Effector memory CD4-positive, alpha-beta T cell (primary cell): ENCODE measurements around the gene NLRP13.

ENCODE experiments used
- DNase-seq, 3 donors: peaks; one replicate each; pipeline ENCODE4 v3.0.0-alpha.2; 2020
- H3K27ac ChIP-seq: 2 replicates; pipeline ENCODE4 v1.7.0; 2013; ENCODE audit warnings: mild to moderate bottlenecking, low read length, moderate library complexity; ENCODE audit not compliant: insufficient read depth, poor library complexity, severe bottlenecking
- H3K27me3 ChIP-seq: replicated peaks from 2 replicates; pipeline ENCODE4 v1.7.0; 2013; ENCODE audit warnings: mild to moderate bottlenecking, low read length; ENCODE audit not compliant: insufficient read depth, control insufficient read depth, poor library complexity, severe bottlenecking
- H3K36me3 ChIP-seq: 2 replicates; pipeline ENCODE4 v1.7.0; 2013; ENCODE audit warnings: mild to moderate bottlenecking, low read length, moderate library complexity; ENCODE audit not compliant: control insufficient read depth, insufficient read depth
- H3K4me1 ChIP-seq: 2 replicates; pipeline ENCODE4 v1.7.0; 2013; ENCODE audit warnings: low read length, mild to moderate bottlenecking; ENCODE audit not compliant: control insufficient read depth, insufficient read depth, poor library complexity, severe bottlenecking
- H3K4me3 ChIP-seq: 2 replicates; pipeline ENCODE4 v1.7.0; 2013; ENCODE audit warnings: low read length, low read depth, mild to moderate bottlenecking; ENCODE audit not compliant: insufficient read depth, poor library complexity, severe bottlenecking
- H3K9me3 ChIP-seq: 2 replicates; pipeline ENCODE4 v1.7.0; 2013; ENCODE audit warnings: mild to moderate bottlenecking, low read length, moderate library complexity; ENCODE audit not compliant: control insufficient read depth

The NLRP13 gene

GRCh38 chr19:55907746-55908145 is 24.4 kb downstream of the NLRP13 start:
- H3K4me1 ChIP-seq: no peaks in the 10 kb centered on the region
- no peak overlapping the region for H3K4me3 ChIP-seq
- no peaks in the 10 kb centered on the region for H3K9me3 ChIP-seq
- no peak for DNase-seq
- H3K27ac ChIP-seq: no peak overlapping the region
- H3K36me3 ChIP-seq: no peaks in the 10 kb centered on the region
- no peaks in the 10 kb centered on the region for H3K27me3 ChIP-seq

- Histone ChIP-seq H3K27me3 (no peaks in the 10 kb centered on the region), H3K4me1 (no peaks in the 10 kb centered on the region), H3K9me3 (no peaks in the 10 kb centered on the region), H3K27ac (no peak overlapping the region), H3K4me3 (no peak overlapping the region), H3K36me3 (no peaks in the 10 kb centered on the region)
- DNase-seq: no peak
Observed at GRCh38 chr19:55907286-55907685, 24.9 kb downstream of the NLRP13 start.

- no peaks in the 10 kb centered on the region for H3K27me3 ChIP-seq
- H3K27ac ChIP-seq: no peak overlapping the region
- H3K4me3 ChIP-seq: no peak overlapping the region
- H3K9me3 ChIP-seq: no peaks in the 10 kb centered on the region
- H3K36me3 ChIP-seq: no peaks in the 10 kb centered on the region
- no peak for DNase-seq
- no peaks in the 10 kb centered on the region for H3K4me1 ChIP-seq
Observed at GRCh38 chr19:55902080-55902751, 29.9 kb downstream of the NLRP13 start.

- H3K9me3 ChIP-seq: no peaks in the 10 kb centered on the region
- no peaks in the 10 kb centered on the region for H3K4me1 ChIP-seq
- DNase-seq: no peak
Observed at GRCh38 chr19:55901369-55902079, 30.6 kb downstream of the NLRP13 start.

GRCh38 chr19:55898911-55899310 is 33.2 kb downstream of the NLRP13 start:
- no peaks in the 10 kb centered on the region for H3K36me3 ChIP-seq
- H3K4me3 ChIP-seq: no peak overlapping the region
- no peak for DNase-seq
- no peaks in the 10 kb centered on the region for H3K9me3 ChIP-seq
- no peaks in the 10 kb centered on the region for H3K4me1 ChIP-seq
- no peak overlapping the region for H3K27ac ChIP-seq
- no peaks in the 10 kb centered on the region for H3K27me3 ChIP-seq

More at GRCh38 chr19:55901369-55902079, 30.6 kb downstream of the NLRP13 start:
- no peaks in the 10 kb centered on the region for H3K36me3 ChIP-seq
- no peak overlapping the region for H3K4me3 ChIP-seq
- H3K27me3 ChIP-seq: no peaks in the 10 kb centered on the region
- H3K27ac ChIP-seq: no peak overlapping the region

- Histone ChIP-seq H3K36me3 (no peaks in the 10 kb centered on the region), H3K4me3 (no peak overlapping the region), H3K27ac (no peak overlapping the region), H3K27me3 (no peaks in the 10 kb centered on the region), H3K9me3 (no peaks in the 10 kb centered on the region), H3K4me1 (no peaks in the 10 kb centered on the region)
- DNase-seq: no peak
Observed at GRCh38 chr19:55882626-55883025, 49.5 kb downstream of the NLRP13 start.

GRCh38 chr19:55877211-55877610 is 54.9 kb downstream of the NLRP13 start:
- DNase-seq: no peak
- H3K27ac ChIP-seq: no peak overlapping the region
- H3K4me1 ChIP-seq: no peaks in the 10 kb centered on the region
- H3K36me3 ChIP-seq: no peaks in the 10 kb centered on the region
- no peaks in the 10 kb centered on the region for H3K9me3 ChIP-seq
- no peaks in the 10 kb centered on the region for H3K27me3 ChIP-seq
- H3K4me3 ChIP-seq: no peak overlapping the region

GRCh38 chr19:55870736-55871135 is 61.4 kb downstream of the NLRP13 start:
- no peak for DNase-seq
- H3K9me3 ChIP-seq: no peaks in the 10 kb centered on the region
- no peak overlapping the region for H3K27ac ChIP-seq
- no peaks in the 10 kb centered on the region for H3K27me3 ChIP-seq
- H3K36me3 ChIP-seq: no peaks in the 10 kb centered on the region
- H3K4me1 ChIP-seq: no peaks in the 10 kb centered on the region
- no peak overlapping the region for H3K4me3 ChIP-seq

GRCh38 chr19:55867101-55867500 is 65.0 kb downstream of the NLRP13 start:
- no peaks in the 10 kb centered on the region for H3K27me3 ChIP-seq
- H3K4me3 ChIP-seq: no peak overlapping the region
- no peaks in the 10 kb centered on the region for H3K9me3 ChIP-seq
- no peaks in the 10 kb centered on the region for H3K4me1 ChIP-seq
- no peak overlapping the region for H3K27ac ChIP-seq
- no peaks in the 10 kb centered on the region for H3K36me3 ChIP-seq
- DNase-seq: no peak

- Histone ChIP-seq H3K36me3 (no peaks in the 10 kb centered on the region), H3K4me3 (no peak overlapping the region), H3K9me3 (no peaks in the 10 kb centered on the region)
Observed at GRCh38 chr19:55866521-55866920, 65.6 kb downstream of the NLRP13 start.

More at GRCh38 chr19:55866521-55866920, 65.6 kb downstream of the NLRP13 start:
- no peaks in the 10 kb centered on the region for H3K27me3 ChIP-seq
- no peak for DNase-seq
- H3K27ac ChIP-seq: no peak overlapping the region
- H3K4me1 ChIP-seq: no peaks in the 10 kb centered on the region
